Activated CD8-positive, alpha-beta memory T cell treated with anti-CD3 and anti-CD28 coated beads for 4 hours (primary cell): ENCODE results near the gene KCNMA1.

ENCODE experiments used
- DNase-seq, 2 donors: peaks; one replicate each; pipeline ENCODE4 v3.0.0-alpha.2; 2020; ENCODE audit warnings: low read depth in 2 of 2

KCNMA1 gene

DNA sequence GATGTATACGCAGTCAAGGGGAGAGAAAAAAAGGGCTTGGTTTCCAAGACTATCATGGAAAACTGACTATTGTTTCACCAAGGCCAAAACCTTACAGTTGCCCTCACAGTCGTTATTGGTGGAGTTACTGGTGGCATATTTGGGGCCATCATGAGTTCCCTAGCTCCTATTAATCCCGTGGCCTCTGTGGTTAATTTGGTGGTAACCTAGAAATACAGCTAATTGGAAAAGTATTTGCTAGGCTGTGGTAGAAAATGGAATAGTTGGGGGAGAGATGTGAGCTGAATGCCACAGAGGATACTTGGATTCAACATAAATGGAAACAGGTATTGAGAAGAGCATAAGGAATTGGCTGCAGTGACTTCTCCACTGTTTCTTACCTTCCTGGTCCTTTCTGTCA is 450.7 kb downstream of the KCNMA1 start:
- no peak for DNase-seq

DNA sequence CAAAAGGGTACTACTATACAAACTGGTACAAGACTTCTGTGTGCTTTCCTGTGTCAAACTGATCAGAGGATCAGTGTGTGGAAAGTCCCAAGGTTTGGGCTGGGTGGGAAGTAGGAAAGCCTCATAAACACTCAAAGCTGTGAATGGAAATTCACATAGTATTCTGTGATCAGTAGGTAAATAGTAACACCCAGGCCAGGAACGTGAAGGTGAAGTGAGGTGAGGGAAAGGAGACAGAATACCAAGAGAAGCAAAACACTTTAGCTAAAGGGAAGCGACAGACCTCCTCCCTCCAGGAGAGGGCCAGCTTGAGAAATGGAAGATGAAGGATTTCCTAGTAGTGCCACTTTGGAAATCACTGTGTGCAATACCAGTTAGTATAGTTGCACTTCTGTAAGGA is 451.9 kb downstream of the KCNMA1 start:
- DNase-seq = no peak

GRCh38 chr10:77182803-77183202 is 454.8 kb downstream of the KCNMA1 start:
- DNase-seq = no peak

GRCh38 chr10:77180794-77181193 is 456.8 kb downstream of the KCNMA1 start:
- DNase-seq = no peak

DNA sequence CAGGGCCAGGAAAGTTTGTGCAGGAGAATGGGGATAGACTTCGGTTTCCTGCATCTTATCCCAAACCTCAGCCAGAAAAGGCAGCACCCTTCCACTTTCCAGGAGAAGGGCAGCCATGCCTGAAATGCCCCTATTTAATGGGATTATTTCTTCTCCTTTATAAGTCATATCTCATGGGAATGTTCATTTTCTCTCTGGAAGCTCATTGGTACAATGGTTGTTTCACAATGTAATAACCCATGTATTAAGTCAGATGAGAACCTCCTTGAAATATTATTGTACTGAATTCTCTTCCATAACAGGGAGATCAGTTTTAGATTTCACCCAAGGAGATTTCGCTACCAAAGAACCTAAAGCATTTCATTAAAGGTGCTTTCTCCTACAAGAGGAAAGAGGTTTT is 457.5 kb downstream of the KCNMA1 start:
- DNase-seq = no peak

- no peak for DNase-seq
Observed at GRCh38 chr10:77179015-77179695, 458.5 kb downstream of the KCNMA1 start.

- DNase-seq = no peak
Observed at GRCh38 chr10:77177589-77177988, 460.0 kb downstream of the KCNMA1 start.

GRCh38 chr10:77177161-77177560 is 460.4 kb downstream of the KCNMA1 start:
- no peak for DNase-seq

DNA sequence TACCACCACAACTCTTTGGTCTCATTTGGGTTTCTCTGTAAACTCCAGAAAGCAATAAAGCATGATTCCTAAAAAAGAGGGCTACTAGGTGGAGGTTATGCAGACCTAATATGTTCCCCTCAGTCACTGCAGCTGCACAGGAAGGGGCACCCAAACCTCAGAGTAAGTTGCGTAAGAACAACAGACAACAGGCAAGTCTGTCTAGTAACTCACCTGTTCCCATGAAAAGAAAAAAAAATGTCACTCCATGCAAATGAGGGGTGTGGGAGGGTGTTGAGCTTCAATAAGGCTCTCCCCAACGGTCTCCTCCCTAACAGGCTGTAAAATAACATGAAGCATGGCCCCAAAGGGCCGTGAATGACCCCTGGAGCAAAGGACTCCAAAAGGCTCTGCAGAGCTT is 461.4 kb downstream of the KCNMA1 start:
- no peak for DNase-seq

DNA sequence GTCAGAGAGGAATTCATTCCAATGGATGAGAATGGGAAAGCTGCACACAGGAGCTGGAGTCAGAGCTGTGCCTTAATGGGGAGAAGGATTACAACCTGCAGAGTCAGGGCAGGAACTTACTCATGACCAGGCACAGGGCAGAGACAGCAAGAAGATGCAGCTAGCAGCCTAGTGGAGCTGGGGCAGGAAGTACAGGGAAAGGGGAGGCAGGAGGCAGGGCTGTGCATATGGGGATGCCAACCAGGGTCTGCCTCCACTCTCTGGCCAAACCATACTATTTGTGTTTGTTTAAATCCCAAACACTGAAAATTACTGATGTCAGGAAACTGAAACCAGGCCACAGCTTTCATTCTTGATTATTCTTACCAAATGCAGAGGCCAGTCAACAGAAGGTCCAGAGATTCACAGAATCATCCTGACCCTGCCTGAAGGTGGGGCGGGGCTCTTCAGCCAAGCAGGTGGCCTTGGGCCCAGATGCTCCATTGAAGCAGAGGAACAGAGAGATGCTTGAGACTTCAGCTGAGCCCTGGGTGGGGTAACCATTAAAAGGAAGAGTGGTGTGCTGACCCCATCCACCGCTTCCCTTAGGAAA is 461.9 kb downstream of the KCNMA1 start:
- no peak for DNase-seq

GRCh38 chr10:77173615-77174461 is 463.8 kb downstream of the KCNMA1 start:
- peak; percentile 29 to 47 for DNase-seq

DNA sequence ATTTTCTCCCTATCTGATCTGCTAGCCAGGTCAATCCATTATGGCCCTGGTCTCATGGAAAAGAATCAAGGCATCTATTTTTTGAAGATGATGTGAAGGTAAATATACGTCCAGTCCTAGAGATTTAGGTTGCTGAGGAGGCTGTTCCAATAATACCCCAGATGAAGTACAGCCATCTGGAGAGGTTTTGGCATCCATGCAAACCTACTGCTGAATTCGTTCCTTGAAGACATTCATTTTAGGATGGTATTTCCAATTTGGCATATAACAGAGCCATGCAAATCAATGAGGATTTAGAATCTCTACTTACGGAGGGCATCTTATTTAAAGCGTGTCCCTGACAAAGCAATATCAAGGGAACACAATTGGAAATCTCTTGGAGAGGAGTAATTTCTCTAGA is 465.5 kb downstream of the KCNMA1 start:
- DNase-seq = no peak

DNA sequence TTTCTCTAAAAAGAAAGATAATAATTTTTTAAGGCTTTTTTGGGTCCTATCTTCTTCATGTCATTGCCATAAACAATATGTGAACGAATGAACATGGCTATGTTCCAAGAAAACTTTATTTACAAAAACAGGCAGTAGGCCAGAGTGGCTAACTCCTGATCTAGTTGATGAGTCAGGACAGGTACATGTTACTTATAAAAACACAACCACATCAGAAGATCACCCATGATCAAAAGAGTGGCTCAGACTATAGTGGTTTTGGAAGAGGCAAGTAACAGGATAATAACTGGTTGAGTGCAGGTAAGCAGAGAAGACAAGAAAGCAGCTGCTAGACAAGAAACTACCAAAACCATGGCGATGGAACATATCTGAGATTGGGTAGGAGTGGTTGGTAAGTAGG is 468.7 kb downstream of the KCNMA1 start:
- no peak for DNase-seq

- DNase-seq = no peak
Observed at GRCh38 chr10:77168161-77168560, 469.4 kb downstream of the KCNMA1 start.

DNA sequence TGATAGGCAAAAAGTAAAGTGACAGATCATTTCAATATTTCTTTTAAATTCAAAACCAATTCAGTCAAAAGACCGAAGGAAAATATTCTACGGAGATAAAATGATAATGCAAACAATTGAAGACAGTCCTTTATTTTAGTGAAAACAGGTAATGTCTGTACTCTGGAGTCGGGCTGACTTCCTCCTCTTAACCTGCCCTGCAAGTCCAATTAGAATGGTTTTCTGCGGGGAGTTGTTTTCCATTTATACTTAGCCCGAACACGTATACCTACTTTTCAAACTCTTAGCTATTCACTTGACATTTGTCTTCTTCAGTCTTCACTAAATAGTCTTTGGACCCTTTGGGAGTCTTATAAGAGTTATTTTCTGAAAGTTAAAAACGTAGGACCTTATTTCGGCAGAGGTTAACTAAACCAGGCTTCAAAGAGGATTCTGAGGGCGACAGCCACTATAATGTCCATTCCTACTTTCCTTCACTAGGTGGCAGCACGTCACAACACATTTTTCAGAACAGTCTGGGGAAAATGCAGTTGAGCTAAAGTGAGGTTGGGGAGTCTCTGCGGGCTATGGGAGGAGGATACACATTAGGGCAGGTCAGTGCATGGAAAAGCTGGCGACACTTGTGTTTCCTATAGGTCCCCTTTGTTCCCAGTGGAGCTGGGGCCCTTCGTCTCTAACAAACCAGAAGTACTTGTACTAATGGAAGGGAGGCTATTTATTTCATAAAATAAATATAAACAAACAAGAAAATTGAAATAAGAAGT is 472.0 kb downstream of the KCNMA1 start:
- no peak for DNase-seq

GRCh38 chr10:77164616-77165311 is 472.8 kb downstream of the KCNMA1 start:
- no peak for DNase-seq

- DNase-seq = no peak
Observed at GRCh38 chr10:77163670-77164348, 473.8 kb downstream of the KCNMA1 start.

GRCh38 chr10:77162697-77163096 is 474.9 kb downstream of the KCNMA1 start:
- DNase-seq = no peak

DNA sequence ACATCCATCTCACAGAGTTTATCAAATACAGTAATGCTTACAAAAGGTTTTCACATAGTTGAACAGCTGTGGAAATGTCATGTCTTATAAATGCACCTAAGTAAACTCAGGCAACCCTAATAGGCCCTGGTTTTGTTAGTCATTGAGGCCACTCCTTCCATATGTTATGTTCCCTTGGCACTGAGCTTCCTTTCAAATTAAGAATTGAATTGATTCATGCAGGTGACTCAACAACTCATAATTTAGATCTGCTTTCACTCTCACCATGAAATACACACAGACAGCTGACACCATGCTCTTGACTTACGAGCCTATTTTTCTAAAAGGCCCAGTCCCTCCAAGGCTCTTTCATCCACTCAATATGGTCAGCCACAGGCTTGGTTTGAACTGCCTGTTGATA is 476.9 kb downstream of the KCNMA1 start:
- DNase-seq = no peak

DNA sequence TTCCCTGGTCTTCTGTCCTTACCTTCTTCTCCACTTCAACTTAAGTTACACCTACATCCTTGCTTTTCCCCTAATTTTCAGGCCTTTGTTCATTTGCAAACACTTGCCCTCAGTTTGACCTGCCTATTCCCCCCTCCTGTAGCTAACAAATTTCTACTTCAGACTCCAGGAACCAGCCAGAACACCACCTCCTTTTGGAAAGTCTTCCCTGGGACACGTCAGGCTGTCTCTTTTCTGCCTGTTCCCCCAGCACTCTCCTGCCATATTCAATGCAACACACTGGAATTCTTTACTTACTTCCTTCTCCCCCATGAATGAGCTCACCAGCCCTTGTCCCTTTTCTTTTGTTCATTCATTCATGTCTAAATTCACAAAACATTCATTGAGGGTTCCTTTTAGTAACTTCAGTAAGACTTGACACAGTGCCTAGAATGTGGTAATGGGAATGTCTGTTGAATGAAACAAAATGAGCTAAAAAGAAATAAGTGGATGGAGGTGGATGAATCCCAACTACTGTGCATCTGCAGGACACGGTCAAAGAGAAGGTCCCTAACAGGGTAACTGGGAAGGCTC is 478.0 kb downstream of the KCNMA1 start:
- DNase-seq = no peak

DNA sequence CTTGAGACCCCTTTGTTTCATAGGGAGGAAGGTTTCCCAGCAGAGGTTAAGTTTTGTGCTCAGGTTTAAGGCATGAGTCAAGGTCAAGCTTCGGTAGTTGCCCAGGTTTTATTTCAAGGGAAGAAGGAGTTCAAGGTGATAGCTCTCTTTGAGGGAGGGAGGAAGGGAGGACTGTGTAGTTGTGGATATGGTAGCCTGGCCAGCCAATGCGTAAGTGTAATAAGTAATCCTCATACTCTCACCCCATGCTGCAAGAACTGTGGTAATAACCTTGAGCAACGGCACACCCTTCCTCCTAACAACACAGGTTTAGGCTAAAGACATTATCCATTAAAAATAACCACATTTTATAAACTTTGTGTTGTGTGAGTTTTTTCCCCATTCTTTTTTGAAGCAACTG is 478.9 kb downstream of the KCNMA1 start:
- DNase-seq = no peak
